K562 (cell line): ENCODE results near the gene HEXIM1. TPM values are rescaled to one million over a fixed set of nuclear protein-coding genes. Genes with fewer than 3 reads are reported as not detected.
A peak's percentile ranks its signal among the peaks of the same experiment; 100 is the strongest.

Experiments used
- ATAC-seq: fragments of 200-7000 bp; cut with Tn5 transposase; 3 replicates; pipeline ENCODE4 v1.9.1; 2020; ENCODE audit warnings: moderate library complexity
- BruUV-seq: library from RNA; stranded (reverse); fragments of 400-500 nt; replicated peaks from 2 replicates; lab custom pipeline; 2021; lab: Mats Ljungman, UMichigan
- CTCF ChIA-PET: fragments of 300-600 bp; formaldehyde crosslinking; extraction: SDS; loops from one replicate; lab custom pipeline; 2021; ENCODE audit warnings: low intra/inter-chr PET ratio; lab: Yijun Ruan, JAX
- POLR2A ChIA-PET: fragments of 300-600, 350-650 bp; sonication (Branson Sonifier 250); formaldehyde crosslinking; extraction: SDS; loops from one replicate; lab custom pipeline; 2021; ENCODE audit warnings: antibody characterized with exemption, inconsistent platforms; lab: Yijun Ruan, JAX
- DNase-seq, 4 experiments: peaks; one replicate each; pipeline versions ENCODE4 v3.0.0 to v3.0.0-alpha.2; 2011 to 2018; ENCODE audit warnings: low spot score in 3 of 4, mixed read lengths in 3 of 4; ENCODE audit errors: extremely low read depth in 1 of 4
- FAIRE-seq: peaks from 2 replicates; lab custom pipeline; 2011; peaks lifted over from hg19 to GRCh38; lab: Jason Lieb, UNC
- H2AFZ ChIP-seq: 2 replicates; pipeline ENCODE4 v1.6.0; 2011; ENCODE audit warnings: low read depth, low read length, control low read depth, inconsistent platforms
- H3K27ac ChIP-seq: fragments of 200-600 bp; 3 replicates; pipeline ENCODE4 v1.8.0; 2011; ENCODE audit warnings: low read depth, mild to moderate bottlenecking, control low read depth, inconsistent platforms, low read length, moderate library complexity, mixed read lengths; ENCODE audit errors: extremely low read depth
- H3K27me3 ChIP-seq, 2 experiments: fragments of 300-600 bp in 1 of 2; 2 replicates in 1 of 2; 3 replicates in 1 of 2; pipeline versions ENCODE4 v1.6.0 to v1.8.0; 2011; ENCODE audit warnings: inconsistent platforms in 2 of 2, low read length in 2 of 2, mild to moderate bottlenecking in 1 of 2, mixed read lengths in 1 of 2, moderate library complexity in 1 of 2; ENCODE audit not compliant: control insufficient read depth in 2 of 2, insufficient read depth in 2 of 2
- H3K36me3 ChIP-seq: fragments of 300-600 bp; 3 replicates; pipeline ENCODE4 v1.8.0; 2011; ENCODE audit warnings: mild to moderate bottlenecking, low read length, inconsistent platforms; ENCODE audit not compliant: control insufficient read depth, insufficient read depth
- H3K4me1 ChIP-seq, 2 experiments: fragments of 200-600 bp in 1 of 2; replicated peaks in 1 of 2; 2 replicates in 1 of 2; 3 replicates in 1 of 2; pipeline versions ENCODE4 v1.5.1 to v1.8.0; 2011; ENCODE audit warnings: inconsistent platforms in 2 of 2, low read length in 2 of 2, mild to moderate bottlenecking in 1 of 2, mixed read lengths in 1 of 2, moderate library complexity in 1 of 2; ENCODE audit not compliant: control insufficient read depth in 2 of 2, insufficient read depth in 2 of 2
- H3K4me2 ChIP-seq: 2 replicates; pipeline ENCODE4 v1.6.1; 2011; ENCODE audit warnings: low read length, control low read depth, inconsistent platforms, mixed read lengths; ENCODE audit not compliant: insufficient read depth
- H3K4me3 ChIP-seq: fragments of 200-600 bp; sonication (generic), shearing (Covaris generic); 2 replicates; pipeline ENCODE4 v1.5.1; 2016; ENCODE audit warnings: control low read depth, inconsistent platforms
- H3K79me2 ChIP-seq: fragments of 200-600 bp; 3 replicates; pipeline ENCODE4 v1.8.0; 2011; ENCODE audit warnings: low read length, inconsistent platforms; ENCODE audit not compliant: control insufficient read depth, insufficient read depth
- H3K9ac ChIP-seq, 2 experiments: 2 replicates each; pipeline versions ENCODE4 v1.6.0 to v1.6.1; 2011; ENCODE audit warnings: low read depth in 2 of 2, low read length in 2 of 2, control low read depth in 1 of 2, inconsistent platforms in 1 of 2, mild to moderate bottlenecking in 1 of 2, mixed read lengths in 1 of 2; ENCODE audit not compliant: insufficient read depth in 1 of 2
- H3K9me1 ChIP-seq: one replicate; pipeline ENCODE4 v1.6.0; 2011; ENCODE audit warnings: inconsistent platforms, mild to moderate bottlenecking, low read length, moderate library complexity; ENCODE audit not compliant: control insufficient read depth, insufficient read depth
- H3K9me3 ChIP-seq: replicated peaks from 2 replicates; pipeline ENCODE4 v1.5.1; 2011; ENCODE audit warnings: low read depth, low read length, inconsistent platforms; ENCODE audit not compliant: control insufficient read depth, insufficient read depth
- H4K20me1 ChIP-seq: replicated peaks from 2 replicates; pipeline ENCODE4 v1.6.1; 2011; ENCODE audit warnings: low read length, inconsistent platforms, mixed read lengths; ENCODE audit not compliant: control insufficient read depth, insufficient read depth
- BRD9 ChIP-seq: fragments of 450-650 bp; IDR thresholded peaks from 2 replicates; pipeline ENCODE4 v1.6.1; 2018; ENCODE audit warnings: low read depth; ENCODE audit not compliant: partially characterized antibody
- FOS ChIP-seq: IDR thresholded peaks from 3 replicates; pipeline ENCODE4 v1.6.1; 2011; ENCODE audit not compliant: insufficient read length; ENCODE audit errors: extremely low read depth
- FOXJ2 ChIP-seq: fragments of 200-800 bp; sonication (Bioruptor generic); IDR thresholded peaks from 2 replicates; pipeline ENCODE4 v1.6.1; 2016; ENCODE audit warnings: missing genetic modification characterization, missing compliant biosample characterization
- FUS ChIP-seq: fragments of 200-400 bp; formaldehyde crosslinking; optimal IDR thresholded peaks from 2 replicates; pipeline ENCODE3; 2017; ENCODE audit warnings: low read depth, low read length
- GATAD2B ChIP-seq: fragments of 450-650 bp; IDR thresholded peaks from 2 replicates; pipeline ENCODE4 v1.6.1; 2017; ENCODE audit warnings: mild to moderate bottlenecking, borderline replicate concordance
- MAZ ChIP-seq, 2 experiments: fragments of 450-650 bp in 1 of 2; sonication (generic) in 1 of 2; formaldehyde crosslinking; IDR thresholded peaks in 1 of 2; conservative IDR thresholded peaks in 1 of 2; 2 replicates each; pipeline versions ENCODE4 v1.4.0 to v1.5.0; 2020; ENCODE audit warnings: mild to moderate bottlenecking in 1 of 2, missing genetic modification reagents in 1 of 2
- MXI1 ChIP-seq: IDR thresholded peaks from 2 replicates; pipeline ENCODE4 v1.6.1; 2011; ENCODE audit warnings: low read depth, mild to moderate bottlenecking, improper control_type of control experiment, low read length
- PTBP1 ChIP-seq: fragments of 200-400 bp; formaldehyde crosslinking; IDR thresholded peaks from 2 replicates; pipeline ENCODE4 v1.6.1; 2017; ENCODE audit warnings: low read depth, low read length
- SPI1 ChIP-seq: IDR thresholded peaks from 2 replicates; pipeline ENCODE4 v1.6.1; 2011; ENCODE audit warnings: low read depth, low read length, control low read depth, borderline replicate concordance
- ZNF12 ChIP-seq: sonication (generic); formaldehyde crosslinking; IDR thresholded peaks from 2 replicates; pipeline ENCODE4 v1.4.0; 2020; ENCODE audit warnings: mild to moderate bottlenecking, missing genetic modification reagents
- ZNF583 ChIP-seq: fragments of 250-450 bp; sonication (Bioruptor Pico); IDR thresholded peaks from 2 replicates; pipeline ENCODE4 v1.4.0; 2020
- WGBS: fragments of 100-300 bp; shearing (Covaris generic); methylation state at CpG from one replicate; pipeline ENCODE4 v1.1.6; 2016; ENCODE audit warnings: low coverage, mixed read lengths; ENCODE audit not compliant: insufficient coverage; ENCODE audit errors: missing lambda C conversion rate; 5-methylcytosine and 5-hydroxymethylcytosine counted together
- in situ Hi-C: fragments of 300-500 bp; cut with MboI; formaldehyde crosslinking; loops from 4 replicates; pipeline ENCODE4 v1.15.0; 2018; ENCODE audit warnings: inconsistent platforms, mixed read lengths
- intact Hi-C: fragments of 100-400 bp; cut with micrococcal nuclease; formaldehyde crosslinking; loops from 2 replicates; pipeline ENCODE4 v1.14.2; 2022
- polyA plus RNA-seq, 8 experiments: library from polyadenylated mRNA; depleted of rRNA in 4 of 8; stranded (reverse) in 5 of 8; unstranded in 3 of 8; fragments of >200 nt; fragmentation: Nextera tagmentation in 2 of 8; fragmentation: Illumina TruSeq in 1 of 8; extraction: Ambion mirVana in 2 of 8; extraction: Trizol in 1 of 8; gene quantifications; 2 replicates each; pipeline versions ENCODE4 v1.2.1 to v1.2.3, GENCODE V29; 2011 to 2014; ENCODE audit warnings: inconsistent platforms in 1 of 8, missing spikeins in 1 of 8
- total RNA-seq, 7 experiments: library from RNA; depleted of rRNA in 6 of 7; stranded (reverse); fragments of >200 nt in 6 of 7; fragmentation: Illumina TruSeq in 2 of 7; extraction: Trizol in 2 of 7; gene quantifications; 2 replicates each; pipeline versions ENCODE4 v1.2.1 to v1.2.3, GENCODE V29; 2011 to 2021; ENCODE audit warnings: low replicate concordance in 1 of 7
- TF ChIP-seq, protein P1 (sequence below): fragments of 450-650 bp; formaldehyde crosslinking; IDR thresholded peaks from 2 replicates; pipeline ENCODE4 v1.4.0; 2022; ENCODE audit warnings: missing genetic modification characterization
- TF ChIP-seq, protein P2 (sequence below): fragments of 250-450 bp; sonication (Bioruptor Pico); IDR thresholded peaks from 2 replicates; pipeline ENCODE4 v1.5.0; 2020; ENCODE audit warnings: mild to moderate bottlenecking

The HEXIM1 gene
- total and polyA plus RNA-seq, 9 of the 15 experiments (the other 6 are each of a cell fraction or from before 2014, with no cell fraction given) = 1.4 to 28.3 (median 9.1) TPM

- H3K27ac ChIP-seq = no peak overlapping the region
- intact Hi-C loops (no loop called here), in situ Hi-C loops (no loop called here)
- no peak for FAIRE-seq
- WGBS = 40% methylated on average over 5 of the region's 7 CpGs
- ChIA-PET POLR2A (interaction anchor here (0.6 kb wide), 1 partner anchor 11 kb away, joined by 3 read pairs; no protein-coding TSS in a partner anchor), CTCF (no interaction called here)
- H3K9ac ChIP-seq = peak overlapping the region in 1 of 2 experiments; percentile 68; a peak in 1 of 4 replicates
- no peaks in the 10 kb centered on the region for H3K36me3 ChIP-seq
- H2AFZ ChIP-seq = 0 out of 2 replicates have a peak overlapping the region, but pooled peaks have one; percentile 4
- H3K4me3 ChIP-seq = no peak overlapping the region
- no peaks in the 10 kb centered on the region for H4K20me1 ChIP-seq
- DNase-seq = peak in 1 of 4 experiments; percentile 3
- H3K9me1 ChIP-seq = no peaks in the 10 kb centered on the region
- peaks cover 0 to 8% of the 10 kb centered on the region in 2 experiments; a peak in 2 of 5 replicates for H3K4me1 ChIP-seq
- H3K4me2 ChIP-seq = no peak overlapping the region
- no peaks in the 10 kb centered on the region for H3K9me3 ChIP-seq
- no peaks in the 10 kb centered on the region for H3K79me2 ChIP-seq
- TF ChIP-seq SPI1 (peak; percentile 63; the same call in 1 of the 2 replicates), PTBP1 (no peak)
- H3K27me3 ChIP-seq = no peaks in the 10 kb centered on the region
- BruUV-seq = no TSS peak
- no peak; the same call in 2 of the 3 replicates for ATAC-seq
Observed at GRCh38 chr17:45177563-45177962, 29.3 kb downstream of the HEXIM1 start.

DNA sequence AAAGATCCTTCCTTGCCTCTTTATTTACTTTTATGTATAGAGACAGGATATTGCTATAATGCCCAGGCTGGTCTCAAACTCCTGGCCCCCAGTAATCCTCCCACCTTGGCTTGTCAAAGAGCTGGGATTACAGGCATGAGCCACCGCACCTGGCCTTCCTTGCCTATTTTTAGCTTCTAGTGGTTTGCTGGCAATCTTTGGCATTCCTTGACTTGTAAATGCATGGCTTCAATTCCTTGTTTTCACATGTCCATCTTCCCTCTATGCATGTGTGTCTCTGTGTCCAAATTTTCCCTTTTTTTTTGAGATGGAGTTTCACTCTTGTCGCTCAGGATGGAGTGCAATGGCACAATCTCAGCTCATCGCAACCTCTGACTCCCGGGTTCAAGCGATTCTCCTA is 35.9 kb downstream of the HEXIM1 start:
- DNase-seq (no peak), FAIRE-seq (no peak), ATAC-seq (no peak)
- no peak overlapping the region for H3K4me3 ChIP-seq
- intact Hi-C loops = no loop called here
- no TSS peak for BruUV-seq
- in situ Hi-C loops = no loop called here
- no peaks in the 10 kb centered on the region for H3K9me1 ChIP-seq
- ChIA-PET POLR2A (interaction anchor here (0.7 to 1.5 kb wide), 3 partner anchors 23 to 81 kb away, joined by 3 to 6 read pairs (median 4); partner anchors contain the start of gene HEXIM2), CTCF (no interaction called here)
- H3K9me3 ChIP-seq = no peaks in the 10 kb centered on the region
- no peak overlapping the region for H3K4me2 ChIP-seq
- H2AFZ ChIP-seq = no peak overlapping the region
- no peaks in the 10 kb centered on the region for H3K79me2 ChIP-seq
- H3K9ac ChIP-seq = no peak overlapping the region
- WGBS = 33% methylated on average over 5 of the region's 5 CpGs
- no peaks in the 10 kb centered on the region; a peak in 1 of 5 replicates for H3K4me1 ChIP-seq
- H3K27ac ChIP-seq = no peak overlapping the region
- H3K27me3 ChIP-seq = no peaks in the 10 kb centered on the region
- H4K20me1 ChIP-seq = no peaks in the 10 kb centered on the region
- no peaks in the 10 kb centered on the region for H3K36me3 ChIP-seq
- no peak for TF ChIP-seq MXI1
- TF ChIP-seq ZNF12 = no peak
- TF ChIP-seq GATAD2B = no peak
- no peak for TF ChIP-seq FUS
- TF ChIP-seq, protein P1, sequence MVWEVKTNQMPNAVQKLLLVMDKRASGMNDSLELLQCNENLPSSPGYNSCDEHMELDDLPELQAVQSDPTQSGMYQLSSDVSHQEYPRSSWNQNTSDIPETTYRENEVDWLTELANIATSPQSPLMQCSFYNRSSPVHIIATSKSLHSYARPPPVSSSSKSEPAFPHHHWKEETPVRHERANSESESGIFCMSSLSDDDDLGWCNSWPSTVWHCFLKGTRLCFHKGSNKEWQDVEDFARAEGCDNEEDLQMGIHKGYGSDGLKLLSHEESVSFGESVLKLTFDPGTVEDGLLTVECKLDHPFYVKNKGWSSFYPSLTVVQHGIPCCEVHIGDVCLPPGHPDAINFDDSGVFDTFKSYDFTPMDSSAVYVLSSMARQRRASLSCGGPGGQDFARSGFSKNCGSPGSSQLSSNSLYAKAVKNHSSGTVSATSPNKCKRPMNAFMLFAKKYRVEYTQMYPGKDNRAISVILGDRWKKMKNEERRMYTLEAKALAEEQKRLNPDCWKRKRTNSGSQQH = no peak
- TF ChIP-seq FOXJ2 (tag) = no peak
- TF ChIP-seq MAZ (CRISPR knock-in tag; conservative IDR thresholded peaks at IDR 0.05 in 1 of 2, IDR thresholded peaks at IDR 0.05 in 1 of 2) = no peak
- TF ChIP-seq, protein P2, sequence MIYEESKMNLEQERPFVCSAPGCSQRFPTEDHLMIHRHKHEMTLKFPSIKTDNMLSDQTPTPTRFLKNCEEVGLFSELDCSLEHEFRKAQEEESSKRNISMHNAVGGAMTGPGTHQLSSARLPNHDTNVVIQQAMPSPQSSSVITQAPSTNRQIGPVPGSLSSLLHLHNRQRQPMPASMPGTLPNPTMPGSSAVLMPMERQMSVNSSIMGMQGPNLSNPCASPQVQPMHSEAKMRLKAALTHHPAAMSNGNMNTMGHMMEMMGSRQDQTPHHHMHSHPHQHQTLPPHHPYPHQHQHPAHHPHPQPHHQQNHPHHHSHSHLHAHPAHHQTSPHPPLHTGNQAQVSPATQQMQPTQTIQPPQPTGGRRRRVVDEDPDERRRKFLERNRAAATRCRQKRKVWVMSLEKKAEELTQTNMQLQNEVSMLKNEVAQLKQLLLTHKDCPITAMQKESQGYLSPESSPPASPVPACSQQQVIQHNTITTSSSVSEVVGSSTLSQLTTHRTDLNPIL (CRISPR knock-in tag) = no peak
- no peak for TF ChIP-seq ZNF583 (CRISPR knock-in tag)
- no peak for TF ChIP-seq FOS
- TF ChIP-seq BRD9 = no peak
